HG03460 (cell line): ENCODE measurements around the gene MGMT.

ENCODE experiments used
- ATAC-seq: cut with Tn5 transposase; IDR thresholded peaks from one replicate; pipeline ENCODE4 v1.9.1; 2021; ENCODE audit not compliant: unreplicated experiment

Gene MGMT

GRCh38 chr10:129704786-129705525, 237.9 kb downstream of the MGMT start:
- ATAC-seq = no peak

GRCh38 chr10:129705676-129706075, 238.6 kb downstream of the MGMT start:
- ATAC-seq = no peak

- no peak for ATAC-seq
Observed at GRCh38 chr10:129706081-129706480, 239.0 kb downstream of the MGMT start.

GRCh38 chr10:129706523-129706922, 239.5 kb downstream of the MGMT start:
- no peak for ATAC-seq

GRCh38 chr10:129707406-129708388, 240.7 kb downstream of the MGMT start:
- ATAC-seq = no peak

GRCh38 chr10:129709101-129709500, 242.1 kb downstream of the MGMT start:
- no peak for ATAC-seq

GRCh38 chr10:129709627-129710509, 242.8 kb downstream of the MGMT start:
- ATAC-seq = no peak

GRCh38 chr10:129710510-129710847, 243.4 kb downstream of the MGMT start:
- ATAC-seq = no peak

GRCh38 chr10:129711291-129711690, 244.2 kb downstream of the MGMT start:
- ATAC-seq = no peak

- ATAC-seq = no peak
Observed at GRCh38 chr10:129712000-129712399, 245.0 kb downstream of the MGMT start.

- no peak for ATAC-seq
Observed at GRCh38 chr10:129713659-129714265, 246.7 kb downstream of the MGMT start.

- ATAC-seq = no peak
Observed at GRCh38 chr10:129715805-129716204, 248.8 kb downstream of the MGMT start.

- no peak for ATAC-seq
Observed at GRCh38 chr10:129716211-129716681, 249.2 kb downstream of the MGMT start.

GRCh38 chr10:129716881-129717280, 249.8 kb downstream of the MGMT start:
- ATAC-seq = no peak

GRCh38 chr10:129717816-129718547, 250.9 kb downstream of the MGMT start:
- ATAC-seq = no peak

- no peak for ATAC-seq
Observed at GRCh38 chr10:129718548-129719414, 251.7 kb downstream of the MGMT start.

- no peak for ATAC-seq
Observed at GRCh38 chr10:129719415-129719739, 252.3 kb downstream of the MGMT start.

GRCh38 chr10:129719889-129720590, 253.0 kb downstream of the MGMT start:
- ATAC-seq = no peak
